DMS 273 treated with DMSO at 0.1 percent for 48 hours (cell line): ENCODE data around the gene DLG5.

Experiments used
- DNase-seq: peaks from one replicate; lab custom pipeline; 2025; lab: John Stamatoyannopoulos, UW

Gene DLG5

DNA sequence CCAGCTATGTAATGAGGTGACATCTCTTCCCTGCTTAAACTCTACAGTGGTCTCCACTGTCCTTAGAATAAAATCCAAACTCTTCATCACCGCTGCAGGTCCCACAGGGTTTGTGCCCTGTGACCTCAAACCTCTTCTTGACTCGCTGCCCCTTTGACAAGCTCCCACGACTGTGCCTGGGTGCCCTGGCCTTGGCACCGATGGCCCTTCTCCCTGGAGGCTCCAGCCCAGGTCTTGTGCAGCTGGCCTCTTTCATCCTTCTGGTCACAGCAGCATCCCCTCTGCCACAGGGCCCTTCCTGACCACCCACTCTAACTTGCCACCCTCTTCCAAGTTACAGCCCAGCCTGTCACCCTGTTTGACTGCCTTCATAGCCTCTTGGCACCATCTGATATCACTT is 108.2 kb downstream of the DLG5 start:
- no peak for DNase-seq

DNA sequence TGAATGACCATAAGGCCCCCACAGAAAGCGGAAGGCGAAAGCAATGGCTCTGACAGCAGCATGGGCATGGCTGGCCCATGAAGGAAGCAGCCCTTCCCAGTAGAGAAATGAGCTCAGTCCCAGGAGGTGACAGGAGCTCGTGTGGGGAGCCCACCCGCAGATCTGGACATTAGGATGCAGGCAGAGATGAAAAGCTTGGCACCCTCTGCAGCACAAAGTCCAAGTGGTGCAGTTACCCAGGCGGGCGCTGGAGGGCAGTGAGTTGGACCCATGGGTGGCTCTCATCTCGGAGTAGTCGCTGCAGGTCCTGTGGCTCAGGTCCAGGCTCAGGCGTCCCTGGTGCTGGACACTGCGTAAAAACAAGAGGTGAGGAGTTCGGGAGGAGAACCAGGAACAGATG is 109.0 kb downstream of the DLG5 start:
- no peak for DNase-seq

DNA sequence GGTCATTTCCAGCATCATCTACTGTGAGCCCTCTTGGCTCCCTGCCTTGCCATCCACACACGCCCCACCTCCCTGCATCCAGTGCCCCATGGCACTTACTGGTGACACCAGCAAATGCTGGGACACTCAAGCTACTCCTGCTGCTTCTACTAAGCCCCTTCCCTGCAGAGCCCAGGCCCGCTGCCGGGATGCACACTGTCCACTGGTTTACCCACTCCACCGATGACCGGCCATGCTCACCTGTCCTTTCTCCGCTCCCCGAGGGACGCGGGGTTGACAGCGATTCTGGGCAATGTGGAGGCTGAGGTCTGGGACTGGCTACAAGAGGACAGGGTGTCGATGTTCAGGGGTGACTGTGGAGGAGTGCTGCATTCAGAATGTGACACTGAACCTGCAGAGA is 110.2 kb downstream of the DLG5 start:
- DNase-seq, result no peak

DNA sequence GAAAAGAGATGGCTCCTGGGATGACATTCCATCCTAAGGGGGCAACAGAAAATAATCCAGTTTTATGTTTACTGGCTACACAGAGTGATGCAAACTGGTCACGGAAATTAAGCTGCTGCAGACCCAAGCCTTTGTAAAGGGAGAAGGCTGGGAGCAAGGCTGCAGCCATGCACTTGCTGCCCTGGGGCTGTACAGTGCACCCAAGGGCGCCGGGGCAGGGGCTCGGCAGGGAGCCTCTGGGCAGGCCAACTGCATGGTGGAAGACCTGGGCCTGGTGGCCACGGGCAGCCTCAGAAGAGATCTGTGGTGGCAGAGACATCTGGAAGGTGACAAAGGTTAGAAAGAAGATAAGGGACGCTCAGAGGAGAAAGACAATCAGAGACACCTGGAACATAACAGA is 113.8 kb downstream of the DLG5 start:
- DNase-seq, result no peak

DNA sequence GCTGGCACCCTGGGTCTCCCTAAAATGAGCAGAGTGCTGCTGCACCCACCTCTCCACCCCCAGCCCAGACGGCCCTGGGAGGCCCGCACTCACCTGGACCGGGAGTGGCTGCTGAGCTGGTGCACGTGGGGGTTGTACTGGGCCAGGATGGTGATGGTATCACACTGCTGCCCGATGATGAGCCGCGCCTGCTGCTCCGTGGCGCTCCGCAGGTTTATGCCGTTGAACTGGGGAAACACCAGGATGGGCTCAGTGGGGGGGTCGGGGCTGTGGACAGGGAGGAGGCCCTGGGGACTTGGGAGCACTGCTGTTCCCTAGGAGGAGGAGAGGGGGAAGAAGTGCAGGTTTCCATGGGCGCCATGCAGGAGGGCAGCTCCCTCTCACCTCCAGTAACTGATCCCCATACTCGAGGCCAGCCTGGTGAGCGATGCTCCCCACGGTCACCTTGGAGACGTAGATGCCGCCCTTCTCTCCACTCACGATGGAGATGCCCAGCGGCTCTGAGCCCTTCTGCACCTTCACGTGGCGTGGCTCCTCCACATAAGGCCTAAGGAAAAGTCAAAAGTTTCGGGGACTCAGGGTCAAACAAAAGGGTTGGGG is 114.6 kb downstream of the DLG5 start:
- DNase-seq, result no peak

DNA sequence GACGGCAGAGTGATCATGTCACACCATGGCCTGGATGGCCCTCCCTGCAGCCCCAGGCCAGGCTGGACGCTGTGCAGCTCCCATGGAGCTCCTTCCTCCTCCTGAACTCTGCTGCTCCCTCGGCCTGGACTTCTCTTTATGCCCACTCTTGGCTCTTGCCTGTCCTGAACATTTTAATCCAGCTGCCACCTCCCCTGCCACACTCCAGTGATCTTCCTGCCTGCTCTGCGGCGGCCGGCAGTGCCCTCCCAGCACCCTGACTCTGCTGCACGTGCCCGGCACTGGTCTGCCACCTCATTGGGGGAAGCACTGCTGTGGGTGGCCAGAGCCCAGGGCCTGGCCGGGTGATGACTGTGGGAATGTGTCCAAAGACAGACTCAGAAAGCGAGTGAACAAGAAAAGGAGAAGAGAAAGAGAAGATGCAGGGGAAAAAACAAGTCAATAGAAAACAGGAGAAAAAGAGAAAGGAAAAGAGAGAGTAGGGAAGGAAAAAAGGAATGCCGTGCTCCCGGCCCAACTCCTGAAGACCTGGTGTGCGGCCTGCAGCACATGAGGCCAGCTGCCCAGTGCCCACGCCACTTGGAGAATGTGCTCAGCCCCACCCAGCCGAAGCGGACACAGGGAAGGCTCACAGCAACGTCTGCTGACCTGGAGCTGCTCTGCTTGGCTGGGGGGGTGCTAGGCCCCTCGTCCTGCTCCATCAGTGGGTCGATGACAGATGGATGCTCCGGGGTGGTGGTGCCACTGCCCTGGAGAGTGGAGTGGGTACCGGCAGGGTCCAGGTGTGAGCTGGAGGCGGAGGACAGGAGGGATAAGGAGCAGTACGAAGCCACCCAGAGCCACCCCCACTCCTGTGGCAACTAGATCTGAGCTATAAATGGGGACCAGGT is 115.9 kb downstream of the DLG5 start:
- no peak for DNase-seq

DNA sequence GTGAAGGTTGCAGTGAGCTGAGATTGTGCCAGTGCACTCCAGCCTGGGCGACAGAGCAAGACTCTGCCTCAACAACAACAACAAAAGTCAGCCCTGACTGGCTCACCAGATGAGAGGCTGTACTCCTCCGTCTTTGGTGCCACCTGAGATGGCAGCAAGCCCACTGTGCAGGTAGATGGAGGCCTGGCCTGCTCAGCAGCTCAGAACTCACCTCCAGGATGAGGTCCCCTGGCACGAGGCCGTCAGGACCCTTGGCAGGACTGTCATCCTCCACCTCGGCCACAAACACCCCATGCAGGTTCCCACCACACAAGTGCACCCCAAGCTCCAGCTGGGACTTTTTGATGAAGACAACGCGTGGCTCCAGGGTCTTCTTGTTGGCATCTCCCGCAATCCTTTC is 117.2 kb downstream of the DLG5 start:
- no peak for DNase-seq

DNA sequence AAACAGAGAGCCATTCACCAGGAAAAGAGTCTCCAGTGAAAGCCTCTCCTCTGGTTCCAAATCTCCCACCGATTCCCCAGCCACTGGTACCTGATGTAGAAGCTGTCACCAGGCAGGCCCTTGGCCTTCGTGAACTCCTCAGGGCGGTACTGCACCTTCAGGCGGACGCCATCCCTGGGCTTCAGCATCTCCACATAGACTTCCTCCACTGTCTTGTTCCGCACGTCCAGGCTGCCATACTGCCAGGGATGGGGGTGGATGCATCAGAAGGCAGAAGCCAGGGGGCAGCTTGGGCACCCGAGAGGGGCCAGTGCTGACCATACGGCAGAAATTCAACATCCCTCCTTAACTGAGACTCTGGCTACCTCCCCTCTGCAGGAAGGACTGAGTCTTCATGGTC is 118.8 kb downstream of the DLG5 start:
- DNase-seq, result no peak

DNA sequence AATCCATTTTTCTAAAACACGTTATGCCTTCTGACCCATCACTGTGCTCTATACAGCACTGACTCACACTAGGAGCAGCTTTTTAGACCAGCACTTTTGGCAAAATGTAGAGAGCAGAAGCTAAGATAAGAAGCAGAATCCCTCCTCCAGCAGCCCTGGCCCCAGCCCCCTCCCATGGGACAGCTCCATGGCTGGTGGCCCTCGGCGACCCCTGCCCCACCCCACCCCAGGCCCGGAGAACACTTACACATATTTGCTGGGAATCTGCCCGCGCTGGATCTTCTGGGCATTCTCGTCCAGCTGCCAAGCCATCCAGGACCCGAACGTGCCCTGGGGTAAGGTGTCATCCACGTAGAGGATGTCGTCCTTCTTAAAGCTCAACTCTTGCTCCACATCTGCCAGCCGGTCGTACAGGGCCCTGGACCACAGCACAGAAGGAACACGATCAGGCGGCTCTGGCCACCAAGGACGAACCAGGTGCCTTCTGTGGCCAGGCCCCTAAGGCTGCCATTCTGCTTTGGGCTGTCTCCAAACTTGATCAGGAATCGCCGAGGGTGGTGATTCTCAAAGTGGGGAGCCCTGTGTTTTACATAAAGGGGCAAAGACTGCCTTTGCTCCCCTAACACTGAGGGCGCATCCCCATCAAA is 119.9 kb downstream of the DLG5 start:
- DNase-seq, result no peak

DNA sequence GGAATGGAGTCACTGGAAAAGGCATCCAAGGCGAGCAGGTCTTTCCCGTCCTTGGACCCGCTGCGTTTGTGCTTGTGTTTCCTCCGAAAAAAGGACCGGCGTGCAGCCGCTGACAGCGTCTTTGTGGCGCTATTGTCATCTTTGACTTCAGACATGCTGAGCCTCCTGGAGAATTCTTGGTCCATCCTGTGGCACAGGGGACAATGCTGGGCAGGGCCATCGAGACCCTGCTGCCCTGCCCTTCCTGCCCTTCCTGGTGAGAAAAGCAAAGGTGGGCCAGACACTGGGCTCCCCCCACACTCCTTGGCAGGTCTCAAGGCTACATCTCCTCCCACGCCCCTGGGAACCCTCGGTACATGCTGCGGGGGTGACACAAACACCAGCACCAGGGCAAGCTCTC is 120.9 kb downstream of the DLG5 start:
- no peak for DNase-seq

DNA sequence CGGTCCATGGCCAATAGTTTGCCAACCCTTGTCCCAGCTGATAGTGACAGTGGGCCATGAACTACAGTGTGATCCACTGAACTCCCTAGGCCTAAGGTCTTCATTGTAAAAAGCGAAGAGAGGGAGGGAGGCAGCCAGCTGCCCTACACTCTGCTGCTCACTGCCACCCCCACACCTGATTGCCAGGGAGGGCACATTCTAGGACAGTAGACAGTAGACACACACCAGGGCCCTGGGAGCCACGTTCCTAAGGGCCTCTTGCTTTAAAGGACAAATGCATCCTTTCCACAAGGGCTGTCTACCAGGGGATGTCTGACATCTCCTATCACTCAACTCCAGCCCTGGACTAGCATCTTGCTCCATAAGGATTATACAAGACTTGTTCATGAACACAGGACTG is 122.2 kb downstream of the DLG5 start:
- DNase-seq, result no peak

DNA sequence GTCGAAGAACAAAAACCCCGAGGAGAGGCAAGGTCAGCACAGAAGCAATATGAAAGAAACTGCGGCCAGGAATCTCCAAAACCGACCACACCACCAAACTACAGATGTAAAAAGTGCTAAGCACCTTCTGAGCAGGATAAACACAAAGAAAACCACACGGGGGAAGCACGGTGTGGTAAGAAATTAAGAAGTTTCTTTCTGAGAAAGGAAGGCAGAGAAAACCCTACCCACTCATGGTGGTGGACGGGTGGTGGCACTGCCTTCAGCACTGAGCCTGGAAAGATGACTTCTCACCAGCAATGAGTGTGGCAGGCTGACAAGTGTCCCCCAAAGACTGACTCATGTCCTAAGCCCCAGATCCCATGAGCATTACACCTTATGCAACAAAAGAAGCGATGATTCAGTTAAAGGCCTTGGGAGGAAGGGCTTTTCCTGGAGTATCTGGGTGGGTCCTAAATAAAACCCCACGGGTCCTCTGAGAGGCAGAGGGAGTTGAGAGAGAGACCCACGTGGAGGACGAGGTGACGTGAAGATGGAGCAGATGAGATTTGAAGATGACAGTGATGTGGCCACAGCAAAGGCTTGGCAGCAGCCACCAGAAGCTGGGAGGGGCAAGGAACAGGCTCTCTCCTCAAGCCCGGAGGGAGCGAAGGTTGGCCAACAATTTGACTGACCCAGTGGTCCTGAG is 124.9 kb downstream of the DLG5 start:
- DNase-seq, result no peak

DNA sequence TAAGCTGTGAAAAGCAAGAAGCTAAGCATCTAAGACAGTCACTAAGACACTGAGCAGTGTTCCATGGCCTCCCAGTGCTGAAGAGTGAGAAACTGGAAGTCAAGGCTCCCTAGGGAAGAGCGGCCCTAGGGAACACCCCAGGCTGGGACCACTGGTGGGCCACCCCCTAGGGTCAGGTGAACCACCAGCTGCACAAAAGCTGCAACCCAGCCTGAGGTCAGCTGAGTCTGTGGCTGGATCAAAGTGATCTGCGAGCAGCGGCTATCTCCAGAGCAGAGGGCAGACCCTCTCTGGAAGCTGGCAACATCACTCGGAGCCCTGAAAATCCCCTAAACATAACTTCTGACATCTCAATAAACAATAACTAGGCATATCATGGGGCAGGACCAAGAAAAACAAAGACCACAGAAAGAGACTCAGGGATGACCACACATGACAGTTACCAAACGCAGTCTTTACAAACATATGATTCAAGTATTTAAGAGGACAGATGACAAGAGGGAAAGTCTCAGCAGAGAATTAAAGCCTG is 125.8 kb downstream of the DLG5 start:
- DNase-seq, result no peak

DNA sequence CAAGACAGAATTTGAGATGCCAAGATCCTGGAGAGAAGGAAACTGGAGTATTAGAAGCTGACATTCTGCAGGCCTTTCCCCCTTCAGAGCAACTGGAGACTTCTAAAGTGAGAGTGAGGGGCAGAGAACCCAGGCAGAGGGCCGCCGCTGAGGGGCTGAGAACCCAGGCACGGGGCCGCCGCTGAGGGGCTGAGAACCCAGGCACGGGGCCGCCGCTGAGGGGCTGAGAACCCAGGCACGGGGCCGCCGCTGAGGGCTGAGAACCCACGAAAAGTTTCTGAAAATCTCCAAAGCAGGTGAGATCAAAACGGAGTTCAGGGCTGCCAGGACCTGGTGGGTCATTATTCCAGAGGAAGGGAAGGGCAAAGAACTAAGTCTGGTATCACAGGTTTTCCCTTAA is 126.2 kb downstream of the DLG5 start:
- no peak for DNase-seq

DNA sequence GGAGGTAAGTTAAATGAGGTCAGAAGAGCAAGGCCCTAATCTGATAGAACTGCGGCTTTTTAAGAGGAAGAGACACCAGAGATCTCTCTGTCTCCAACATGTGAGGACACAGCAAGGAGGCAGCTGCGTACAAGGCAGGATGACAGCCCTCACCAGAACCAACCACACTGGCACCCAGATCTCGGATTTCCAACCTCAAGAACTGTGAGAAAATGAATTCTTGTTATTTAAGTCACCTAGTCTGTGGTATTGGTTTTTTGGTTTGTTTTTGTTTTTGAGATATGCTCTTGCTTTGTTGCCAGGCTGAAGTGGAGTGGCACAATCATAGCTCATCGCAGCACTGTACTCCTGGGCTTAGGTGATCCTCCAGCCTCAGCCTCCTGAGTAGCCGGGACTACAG is 127.2 kb downstream of the DLG5 start:
- DNase-seq, result no peak

DNA sequence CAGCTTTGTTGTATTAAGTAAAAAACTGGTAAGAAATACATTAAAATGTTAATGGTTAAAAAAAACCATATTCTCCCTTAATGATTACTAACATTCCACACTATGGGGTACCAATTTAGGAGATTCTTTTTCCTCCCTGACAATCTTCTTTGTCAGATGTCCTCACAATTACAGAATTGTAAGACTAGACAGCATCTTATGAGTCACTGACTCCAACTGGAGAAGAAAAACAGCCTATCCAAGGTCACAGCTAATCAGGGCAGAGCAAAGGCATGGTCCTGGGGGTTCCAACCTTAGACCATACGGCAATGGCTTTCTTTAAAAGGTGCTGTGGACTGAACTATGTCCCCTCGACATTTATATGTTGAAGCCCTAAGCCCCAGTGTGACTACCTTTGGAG is 127.6 kb downstream of the DLG5 start:
- DNase-seq, result no peak

DNA sequence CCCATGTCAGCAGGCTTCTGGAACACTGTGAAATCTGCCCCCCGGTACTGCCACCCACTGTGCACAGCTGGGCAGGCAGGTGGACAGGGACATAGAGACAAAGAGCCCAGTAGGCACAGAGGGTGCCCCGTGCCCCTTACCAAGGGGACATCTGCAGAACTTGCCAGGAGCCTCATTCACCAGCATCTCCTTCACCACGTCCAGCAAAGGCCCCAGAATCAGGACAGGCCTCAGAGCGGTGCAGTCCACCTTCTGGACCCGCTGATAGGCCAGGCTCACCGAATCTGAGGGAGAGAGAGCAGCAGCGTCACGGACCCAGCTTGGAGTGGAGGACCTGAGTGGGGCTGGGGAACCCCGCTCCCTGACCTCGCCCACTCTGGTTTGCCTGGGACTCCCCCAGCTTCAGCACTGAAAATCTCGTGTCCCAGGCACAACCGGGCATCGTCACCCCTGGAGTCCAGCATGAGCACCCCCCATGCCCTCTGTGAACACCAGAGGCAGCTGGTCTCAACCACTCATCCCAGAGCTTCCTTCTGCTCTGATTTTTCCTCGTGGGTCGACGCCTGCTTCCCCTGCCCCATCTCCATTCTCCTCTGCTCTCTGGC is 130.1 kb downstream of the DLG5 start:
- no peak for DNase-seq

DNA sequence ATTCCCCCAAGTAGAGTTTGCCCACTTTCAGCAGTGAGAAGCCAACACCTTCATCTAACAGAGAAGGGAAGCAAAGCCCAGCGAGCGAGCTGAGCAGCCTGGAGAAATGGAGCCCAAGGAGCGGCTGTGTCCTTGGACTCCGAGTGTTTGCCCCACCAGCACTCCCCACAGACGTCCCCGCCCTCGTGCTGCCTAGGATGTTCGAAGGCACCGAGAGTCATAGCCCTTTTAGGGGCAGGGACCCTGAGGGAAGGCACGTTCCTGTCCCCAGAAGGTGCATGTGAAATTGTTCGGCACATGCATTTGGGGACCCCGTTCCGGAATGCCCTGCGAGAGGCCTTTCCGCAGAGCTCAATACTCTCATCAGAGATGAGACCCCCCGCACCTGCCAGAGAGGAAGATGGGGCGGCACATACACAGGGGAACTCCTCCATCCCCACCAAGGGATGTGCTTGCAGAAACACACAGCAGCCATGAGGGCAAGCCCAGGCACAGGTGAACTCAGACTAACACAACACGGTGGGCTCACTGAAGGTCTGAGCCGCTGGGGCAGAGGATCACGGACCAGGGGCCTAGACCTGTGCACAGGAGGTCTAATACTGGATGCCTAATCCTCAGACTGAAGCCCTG is 131.0 kb downstream of the DLG5 start:
- DNase-seq, result no peak

DNA sequence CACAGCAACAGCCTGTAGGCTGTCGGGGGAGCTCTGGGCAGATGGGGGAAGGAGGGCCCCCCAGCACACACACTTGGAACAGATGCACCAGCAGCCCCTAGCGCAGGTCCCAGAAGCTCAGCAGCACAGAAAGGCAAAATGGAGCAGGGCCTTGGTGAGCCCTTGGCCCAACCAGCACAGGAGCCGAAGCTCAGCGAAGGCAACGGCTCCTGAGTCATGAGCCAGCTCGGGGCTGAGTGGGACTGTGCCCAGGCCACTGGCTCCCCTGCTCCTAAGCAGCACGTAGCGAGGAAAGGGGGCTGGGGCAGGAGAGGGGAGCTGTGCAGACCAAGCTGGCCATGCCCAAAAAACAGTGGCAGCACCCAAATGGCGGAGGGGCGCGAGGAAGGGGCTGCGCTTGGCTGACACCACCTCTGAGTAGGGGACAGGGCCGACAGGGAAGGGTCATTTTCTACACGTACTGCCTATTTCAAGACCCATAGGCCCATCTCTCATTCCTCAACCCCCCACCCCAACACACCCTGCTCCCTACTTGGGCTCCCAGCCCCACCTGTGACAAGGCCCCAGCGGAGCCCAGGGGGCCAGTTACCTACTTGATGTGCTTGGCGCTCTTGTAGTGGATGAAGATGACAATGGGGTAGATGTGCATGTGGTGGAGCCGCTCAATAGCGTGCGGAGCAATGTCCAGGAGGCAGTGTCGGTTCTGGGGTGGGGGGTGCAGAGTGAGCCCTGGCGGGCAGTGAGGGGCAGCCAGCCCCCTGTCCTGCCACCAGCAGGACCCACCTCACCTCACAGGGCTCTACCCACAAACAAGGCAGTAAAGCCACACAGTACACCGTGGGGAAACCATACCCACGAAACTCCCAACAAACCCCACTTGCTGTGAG is 132.1 kb downstream of the DLG5 start:
- no peak for DNase-seq

DNA sequence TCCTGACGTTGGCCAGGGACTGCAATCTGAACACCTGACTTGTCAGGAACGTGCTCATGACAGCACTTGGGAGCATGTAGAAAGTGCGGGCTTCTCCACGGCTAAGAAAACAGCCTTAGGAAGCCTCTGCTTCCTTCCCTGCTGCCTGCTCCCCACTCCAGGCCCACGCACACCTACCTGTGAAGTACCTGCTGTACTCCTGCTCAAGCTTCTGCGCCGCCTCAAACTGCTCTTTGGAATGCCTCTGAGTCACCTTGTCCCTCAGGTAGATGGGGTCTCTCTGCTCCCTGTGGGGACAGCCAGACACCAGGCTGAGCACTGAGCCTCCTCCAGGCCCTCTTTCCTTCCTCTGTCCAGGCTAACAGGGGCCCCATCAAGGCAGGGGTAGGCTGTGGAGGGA is 132.7 kb downstream of the DLG5 start:
- no peak for DNase-seq

DNA sequence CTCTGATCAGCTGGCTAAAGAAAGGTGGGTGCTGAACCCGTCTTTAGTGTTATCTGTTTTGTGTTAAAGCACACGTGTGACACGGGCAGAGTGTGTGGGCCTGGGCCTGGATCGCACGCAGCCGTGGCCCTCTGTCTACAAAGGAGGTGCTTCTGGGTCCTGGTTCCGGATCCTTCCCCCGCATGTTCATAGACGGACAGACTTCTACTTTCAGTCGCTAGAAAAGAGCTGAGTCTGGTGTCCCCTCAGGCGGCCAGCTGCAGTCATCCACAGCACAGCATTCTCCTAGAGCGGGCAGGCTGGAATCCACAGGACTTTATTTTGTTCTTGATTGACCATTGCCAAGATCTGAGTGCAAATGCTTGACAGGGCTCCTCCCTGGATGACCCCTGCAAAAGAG is 134.4 kb downstream of the DLG5 start:
- no peak for DNase-seq
